Measurements from ENCODE around the gene LEKR1. TPM values are rescaled to one million over a fixed set of nuclear protein-coding genes. Genes with fewer than 3 reads are reported as not detected.
"Not testable (repeated sequence)": the region's sequence is repeated elsewhere in the genome, so short reads cannot be mapped to it uniquely, and the experiment has no call there.

LEKR1 gene
- total and polyA plus RNA-seq, 5 donors: 0.97 to 2.0 (median 1.5) TPM

DNA sequence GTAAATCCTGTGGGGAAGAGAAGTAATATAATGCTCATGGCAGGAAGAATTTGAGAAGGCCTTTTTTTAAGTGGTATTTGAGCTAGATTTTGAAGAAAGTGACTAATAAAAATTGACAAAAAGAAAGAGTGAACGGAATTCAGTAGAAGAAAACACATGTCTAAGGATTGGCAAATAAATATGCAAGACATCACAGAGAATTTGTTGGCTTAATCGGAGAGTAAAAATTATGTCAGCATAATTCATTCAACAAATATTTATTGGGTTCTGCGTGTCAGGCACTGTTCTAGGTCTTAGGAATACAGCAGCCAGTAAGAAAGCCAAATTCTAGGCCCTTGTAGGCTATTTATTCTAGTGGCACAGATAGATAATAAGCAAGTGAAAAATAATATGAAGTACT lies 33.6 kb upstream of the LEKR1 start:
- intact Hi-C loops (cut with DNase I): no loop called here
- no peaks in the 10 kb centered on the region for H3K27me3 ChIP-seq (ENCODE audit: control insufficient read depth, insufficient read depth)
- DNase-seq: no peak
- 56% methylated on average over 3 of the region's 3 CpGs for WGBS
- H3K4me3 ChIP-seq (ENCODE audit: low read length): no peak overlapping the region
- H3K27ac ChIP-seq (ENCODE audit: low read length): no peak overlapping the region
- no peak for ATAC-seq
- H3K4me1 ChIP-seq (ENCODE audit: control insufficient read depth, insufficient read depth, low read length): peaks cover 2% of the 10 kb centered on the region
- H3K9me3 ChIP-seq (ENCODE audit: control insufficient read depth, low read length): no peaks in the 10 kb centered on the region

DNA sequence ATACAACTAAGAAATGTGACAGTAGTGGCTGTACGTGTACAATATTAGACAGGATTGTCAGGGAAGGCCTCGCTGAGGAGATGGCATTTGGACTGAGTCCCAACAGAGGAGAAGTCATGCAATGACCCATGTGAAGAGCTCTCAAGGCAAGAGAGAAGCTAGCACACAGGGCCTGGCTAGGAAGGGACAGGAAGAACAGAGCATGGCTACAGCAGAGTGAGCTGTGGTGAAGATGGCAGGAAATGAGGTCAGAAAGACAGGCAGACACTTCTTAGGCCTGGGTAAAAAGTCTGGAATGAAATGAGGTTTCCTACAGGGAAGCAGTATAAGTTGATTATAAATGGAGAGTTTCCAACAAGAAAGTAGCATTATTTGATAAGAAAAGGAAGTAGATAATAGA lies 33.2 kb upstream of the LEKR1 start:
- H3K27ac ChIP-seq (ENCODE audit: low read length): peak overlapping the region; percentile 18
- intact Hi-C loops (cut with DNase I): no loop called here
- WGBS: 55% methylated on average over 2 of the region's 2 CpGs

DNA sequence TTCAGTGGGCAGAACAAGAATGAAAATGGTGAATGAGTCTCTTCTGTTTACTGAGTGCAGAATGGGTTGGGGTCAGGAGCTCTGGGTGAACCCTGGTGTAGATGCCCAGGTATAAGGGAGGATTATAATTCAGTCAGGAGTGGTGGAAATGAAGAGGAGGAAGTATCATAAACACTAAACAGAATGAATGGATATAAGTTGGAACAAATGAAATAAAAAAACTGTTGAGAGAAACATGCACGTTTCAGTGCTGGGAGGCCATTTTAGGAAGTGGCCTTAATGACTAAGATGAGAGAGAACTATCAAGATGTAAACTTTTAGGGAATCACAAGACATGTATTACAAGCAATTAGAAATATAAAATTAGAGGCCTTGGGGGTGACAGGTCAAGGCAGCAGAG lies 32.8 kb upstream of the LEKR1 start:
- Histone ChIP-seq H3K9me3 (ENCODE audit: control insufficient read depth, low read length) (no peaks in the 10 kb centered on the region), H3K27me3 (ENCODE audit: control insufficient read depth, insufficient read depth) (no peaks in the 10 kb centered on the region), H3K4me1 (ENCODE audit: control insufficient read depth, insufficient read depth, low read length) (peaks cover 2% of the 10 kb centered on the region), H3K27ac (ENCODE audit: low read length) (no peak overlapping the region), H3K4me3 (ENCODE audit: low read length) (no peak overlapping the region)
- 59% methylated on average over 1 of the region's 1 CpG for WGBS
- intact Hi-C loops (cut with DNase I): no loop called here
- DNase-seq (no peak), ATAC-seq (no peak)

More for the DNA sequence above, 33.2 kb upstream of the LEKR1 start:
- Histone ChIP-seq H3K27me3 (ENCODE audit: control insufficient read depth, insufficient read depth) (no peaks in the 10 kb centered on the region), H3K9me3 (ENCODE audit: control insufficient read depth, low read length) (no peaks in the 10 kb centered on the region), H3K4me3 (ENCODE audit: low read length) (no peak overlapping the region), H3K4me1 (ENCODE audit: control insufficient read depth, insufficient read depth, low read length) (peaks cover 2% of the 10 kb centered on the region)
- ATAC-seq (peak; percentile 34 to 59), DNase-seq (peak in 1 of 3 donors; percentile 19)

DNA sequence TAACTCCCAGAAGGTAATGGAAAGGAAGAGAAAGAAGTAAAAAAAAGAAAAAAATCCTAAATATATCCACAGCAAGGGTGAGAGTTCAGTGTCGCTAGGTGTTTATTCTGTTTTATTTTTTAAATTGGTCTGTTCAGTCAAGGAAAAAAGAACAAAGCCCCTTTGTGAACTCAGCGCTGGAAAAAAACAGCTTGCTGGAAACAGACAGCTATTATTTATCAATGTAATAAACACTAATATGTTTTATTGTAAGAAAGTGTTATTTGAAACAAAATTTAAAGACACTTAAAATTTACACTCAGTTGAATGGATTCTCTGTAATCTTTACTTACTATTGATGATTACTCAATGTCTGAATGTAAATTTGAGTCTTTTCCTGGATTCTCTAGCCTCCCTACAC lies 32.3 kb upstream of the LEKR1 start:
- Histone ChIP-seq H3K27ac (ENCODE audit: low read length) (no peak overlapping the region), H3K27me3 (ENCODE audit: control insufficient read depth, insufficient read depth) (no peaks in the 10 kb centered on the region), H3K4me1 (ENCODE audit: control insufficient read depth, insufficient read depth, low read length) (peaks cover 2% of the 10 kb centered on the region), H3K4me3 (ENCODE audit: low read length) (no peak overlapping the region), H3K9me3 (ENCODE audit: control insufficient read depth, low read length) (no peaks in the 10 kb centered on the region)
- intact Hi-C loops (cut with DNase I): no loop called here
- no peak for ATAC-seq
- DNase-seq: no peak
- WGBS: 76% methylated on average over 2 of the region's 2 CpGs

DNA sequence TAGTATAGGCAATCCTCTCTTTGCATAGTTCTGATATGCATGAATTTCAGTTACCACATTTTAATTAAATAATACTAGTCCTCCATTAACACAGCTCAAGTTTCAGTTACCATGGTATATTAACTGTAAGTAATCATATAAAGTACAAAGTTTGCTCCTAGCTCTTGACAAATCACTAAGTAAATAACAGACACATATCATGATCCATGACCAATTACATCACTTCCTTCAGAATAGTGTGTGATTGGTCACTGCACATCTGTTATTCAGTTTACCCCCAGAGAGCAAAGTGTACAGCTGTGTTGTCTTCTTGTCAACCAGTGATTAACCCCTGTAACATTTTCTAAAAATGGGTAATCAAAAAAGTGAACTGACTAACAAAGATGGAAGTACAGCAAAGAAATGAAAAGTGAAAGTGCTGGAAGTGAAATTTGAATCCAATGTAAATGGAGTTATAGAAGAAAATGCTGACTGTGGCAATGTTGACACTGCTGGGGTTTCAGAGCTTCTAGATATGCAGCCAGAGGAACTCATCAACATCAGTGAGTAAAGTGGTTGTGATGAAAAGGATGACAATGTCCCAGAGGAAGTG lies 30.2 kb upstream of the LEKR1 start:
- H3K9me3 ChIP-seq (ENCODE audit: control insufficient read depth, low read length): no peaks in the 10 kb centered on the region
- peaks cover 2% of the 10 kb centered on the region for H3K4me1 ChIP-seq (ENCODE audit: control insufficient read depth, insufficient read depth, low read length)
- no peak overlapping the region for H3K27ac ChIP-seq (ENCODE audit: low read length)
- no peaks in the 10 kb centered on the region for H3K27me3 ChIP-seq (ENCODE audit: control insufficient read depth, insufficient read depth)
- no peak for DNase-seq
- H3K4me3 ChIP-seq (ENCODE audit: low read length): no peak overlapping the region
- intact Hi-C loops (cut with DNase I): no loop called here
- no peak for ATAC-seq

DNA sequence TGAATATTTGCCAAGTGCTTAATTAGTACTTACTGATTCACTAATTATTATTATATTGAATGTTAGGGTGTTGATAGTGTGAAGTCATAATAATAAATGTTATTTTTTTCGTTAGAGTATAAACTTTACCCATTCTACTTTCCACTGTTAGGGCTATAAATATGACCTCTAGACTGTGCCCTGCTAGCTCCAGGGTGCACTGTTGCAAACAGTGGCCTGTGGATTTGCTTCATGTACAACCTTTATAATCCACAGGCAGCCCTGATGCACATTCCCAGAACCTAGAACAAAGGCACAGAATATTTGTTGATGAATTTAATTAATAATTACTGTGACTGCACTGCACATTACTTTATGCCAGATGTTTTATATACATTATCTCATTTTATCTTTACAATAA lies 28.8 kb upstream of the LEKR1 start:
- no peak for DNase-seq
- H3K4me3 ChIP-seq (ENCODE audit: low read length): no peak overlapping the region
- H3K9me3 ChIP-seq (ENCODE audit: control insufficient read depth, low read length): no peaks in the 10 kb centered on the region
- no peaks in the 10 kb centered on the region for H3K27me3 ChIP-seq (ENCODE audit: control insufficient read depth, insufficient read depth)
- intact Hi-C loops (cut with DNase I): no loop called here
- peaks cover 2% of the 10 kb centered on the region for H3K4me1 ChIP-seq (ENCODE audit: control insufficient read depth, insufficient read depth, low read length)
- 77% methylated on average over 1 of the region's 1 CpG for WGBS
- no peak for ATAC-seq
- H3K27ac ChIP-seq (ENCODE audit: low read length): no peak overlapping the region

DNA sequence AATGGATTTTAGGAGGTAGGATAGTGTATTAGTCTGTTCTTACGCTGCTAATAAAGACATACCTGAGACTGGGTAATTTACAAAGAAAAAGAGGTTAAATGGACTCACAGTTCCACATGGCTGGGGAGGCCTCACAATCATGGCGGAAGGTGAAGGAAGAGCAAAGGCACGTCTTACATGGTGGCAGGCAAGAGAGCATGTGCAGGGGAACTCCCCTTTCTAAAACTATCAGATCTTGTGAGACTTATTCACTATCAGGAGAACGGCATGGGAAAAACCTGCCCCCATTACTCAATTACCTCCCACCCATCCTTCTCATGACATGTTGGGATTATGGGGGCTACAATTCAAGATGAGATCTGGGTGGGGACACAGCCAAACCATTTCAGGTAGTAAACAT lies 25.9 kb upstream of the LEKR1 start:
- 94% methylated on average over 4 of the region's 4 CpGs for WGBS
- H3K27ac ChIP-seq (ENCODE audit: low read length); H3K4me3 ChIP-seq (ENCODE audit: low read length); H3K27me3 ChIP-seq (ENCODE audit: control insufficient read depth, insufficient read depth); H3K9me3 ChIP-seq (ENCODE audit: control insufficient read depth, low read length); ATAC-seq; H3K4me1 ChIP-seq (ENCODE audit: control insufficient read depth, insufficient read depth, low read length); DNase-seq; intact Hi-C loops (cut with DNase I): not testable (repeated sequence)

DNA sequence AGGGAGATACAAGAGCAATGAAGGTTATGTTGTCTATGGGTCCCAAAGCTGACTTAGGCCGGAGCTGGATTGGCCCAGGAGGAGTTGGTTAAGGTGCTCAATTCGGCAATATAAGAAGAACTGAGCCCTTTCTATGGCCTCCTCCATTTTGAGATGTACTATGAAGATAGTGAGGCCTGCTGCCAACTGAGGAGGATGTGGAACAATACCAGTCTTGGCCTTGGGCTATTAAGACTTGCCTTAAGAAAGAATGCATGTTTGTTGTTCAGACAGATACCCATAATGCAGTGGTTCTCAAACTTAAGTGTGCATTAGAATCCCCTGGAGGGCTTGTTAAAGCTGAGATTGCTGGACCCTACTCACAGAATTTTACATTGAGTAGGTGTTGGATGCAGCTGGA lies 24.4 kb upstream of the LEKR1 start:
- no peak overlapping the region for H3K27ac ChIP-seq (ENCODE audit: low read length)
- H3K4me3 ChIP-seq (ENCODE audit: low read length): no peak overlapping the region
- no peaks in the 10 kb centered on the region for H3K4me1 ChIP-seq (ENCODE audit: control insufficient read depth, insufficient read depth, low read length)
- no peak for ATAC-seq
- DNase-seq: no peak
- H3K9me3 ChIP-seq (ENCODE audit: control insufficient read depth, low read length): no peaks in the 10 kb centered on the region
- no peaks in the 10 kb centered on the region for H3K27me3 ChIP-seq (ENCODE audit: control insufficient read depth, insufficient read depth)
- WGBS: 98% methylated on average over 2 of the region's 2 CpGs
- intact Hi-C loops (cut with DNase I): no loop called here

DNA sequence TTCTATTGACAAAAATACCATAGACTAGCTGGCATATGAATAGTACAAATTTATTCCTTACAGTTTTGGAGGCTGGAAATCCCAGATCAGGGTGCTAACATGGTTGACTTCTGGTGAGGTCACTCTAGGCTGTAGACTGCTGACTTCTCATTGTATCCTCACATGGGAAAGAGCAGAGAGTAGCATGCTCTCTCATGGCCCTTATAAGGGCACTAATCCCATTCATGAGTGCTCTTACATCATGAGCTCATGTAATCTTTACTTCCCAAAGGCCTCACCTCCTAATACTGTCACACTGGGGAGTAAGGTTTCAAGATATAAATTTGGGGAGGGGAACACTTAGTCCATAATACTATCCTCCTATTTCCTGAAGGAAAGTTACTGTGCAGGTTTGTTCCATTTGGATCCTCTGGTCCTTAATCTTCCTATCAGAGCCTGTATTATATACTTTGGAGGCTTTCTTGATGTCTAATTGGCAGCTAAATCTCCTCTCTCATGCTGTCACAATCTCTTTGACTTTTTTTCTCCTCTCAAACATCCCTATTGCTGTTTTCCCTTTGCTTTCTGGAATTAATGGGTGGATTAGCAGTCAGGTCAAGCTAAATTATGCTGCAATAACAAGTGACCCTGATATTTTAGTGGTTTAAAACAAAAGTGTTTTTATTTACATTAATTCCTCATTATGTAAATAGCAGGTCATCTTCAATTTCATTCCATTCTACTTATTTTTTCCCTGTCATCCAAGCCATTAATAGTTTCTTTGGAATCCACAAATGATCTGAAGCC lies 23.1 kb upstream of the LEKR1 start:
- H3K27ac ChIP-seq (ENCODE audit: low read length): no peak overlapping the region
- H3K9me3 ChIP-seq (ENCODE audit: control insufficient read depth, low read length): no peaks in the 10 kb centered on the region
- H3K4me1 ChIP-seq (ENCODE audit: control insufficient read depth, insufficient read depth, low read length): no peaks in the 10 kb centered on the region
- no peak overlapping the region for H3K4me3 ChIP-seq (ENCODE audit: low read length)
- H3K27me3 ChIP-seq (ENCODE audit: control insufficient read depth, insufficient read depth): no peaks in the 10 kb centered on the region
- ATAC-seq (no peak), DNase-seq (no peak)
- intact Hi-C loops (cut with DNase I): no loop called here

DNA sequence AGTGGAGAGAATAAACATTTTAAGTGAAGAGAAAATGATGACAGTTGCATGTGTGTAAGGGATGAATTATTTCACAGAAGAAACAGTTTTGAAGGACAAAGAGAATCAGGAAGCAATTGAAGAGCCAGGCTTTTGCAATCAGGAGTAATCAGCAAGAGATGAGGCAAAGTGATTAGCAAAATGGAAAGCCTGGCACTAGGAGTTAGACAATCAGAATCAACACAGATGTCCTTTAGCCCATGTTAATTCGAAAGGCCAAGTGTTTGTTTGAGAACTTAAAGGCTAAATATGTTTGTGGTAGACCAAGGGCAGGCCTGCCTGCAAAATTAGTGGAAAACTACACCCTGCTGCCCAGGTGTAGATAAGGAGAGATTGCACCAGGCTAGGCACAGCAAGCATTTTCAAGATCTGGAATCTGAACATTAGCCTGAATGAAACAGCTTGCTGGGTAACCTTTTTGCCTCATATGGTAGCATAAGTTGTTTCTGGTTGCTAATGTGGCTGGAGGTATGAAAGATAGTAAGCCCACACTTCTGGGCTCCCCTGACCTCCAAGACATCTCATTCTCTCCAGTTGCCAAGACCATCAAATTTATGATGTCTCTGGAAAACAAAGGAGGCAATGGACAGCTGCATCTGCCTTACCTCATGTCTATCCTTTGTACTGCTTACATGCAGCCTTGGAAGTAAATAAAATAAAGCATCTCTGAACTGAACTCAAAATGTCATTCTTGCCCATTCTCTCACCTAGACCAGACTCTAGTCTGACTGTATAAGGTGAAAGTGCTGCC lies 22.0 kb upstream of the LEKR1 start:
- Histone ChIP-seq H3K27ac (ENCODE audit: low read length) (no peak overlapping the region), H3K27me3 (ENCODE audit: control insufficient read depth, insufficient read depth) (no peaks in the 10 kb centered on the region), H3K9me3 (ENCODE audit: control insufficient read depth, low read length) (no peaks in the 10 kb centered on the region), H3K4me1 (ENCODE audit: control insufficient read depth, insufficient read depth, low read length) (no peaks in the 10 kb centered on the region), H3K4me3 (ENCODE audit: low read length) (no peak overlapping the region)
- DNase-seq (no peak), ATAC-seq (no peak)
- 87% methylated on average over 1 of the region's 1 CpG for WGBS
- intact Hi-C loops (cut with DNase I): no loop called here

DNA sequence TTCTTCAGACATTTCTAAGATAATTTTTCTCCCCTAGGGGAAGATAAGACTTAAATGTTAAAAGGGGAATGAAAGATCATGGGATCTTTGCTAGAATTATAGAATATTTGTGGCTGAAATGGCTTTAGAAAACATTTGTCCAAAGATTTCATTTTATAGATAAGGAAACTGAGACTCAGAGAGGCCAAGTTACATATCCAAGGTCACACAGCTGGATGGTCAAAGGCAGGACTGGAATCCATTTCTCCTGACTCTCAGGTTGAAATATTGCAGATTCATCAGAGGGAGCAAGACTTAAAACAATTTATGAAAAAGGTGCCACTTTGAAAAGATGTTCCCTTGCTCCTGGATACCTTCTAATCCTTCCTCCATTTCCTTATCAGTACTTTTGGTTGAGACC lies 19.5 kb upstream of the LEKR1 start:
- intact Hi-C loops (cut with DNase I): no loop called here

More for the DNA sequence above, 19.5 kb upstream of the LEKR1 start:
- Histone ChIP-seq H3K9me3 (ENCODE audit: control insufficient read depth, low read length) (no peaks in the 10 kb centered on the region), H3K4me1 (ENCODE audit: control insufficient read depth, insufficient read depth, low read length) (no peaks in the 10 kb centered on the region), H3K27me3 (ENCODE audit: control insufficient read depth, insufficient read depth) (no peaks in the 10 kb centered on the region), H3K4me3 (ENCODE audit: low read length) (no peak overlapping the region), H3K27ac (ENCODE audit: low read length) (no peak overlapping the region)
- ATAC-seq: no peak
- no peak for DNase-seq

Measured in right cardiac atrium (tissue), 5 donors.